Pulmonary artery endothelial cell (primary cell): ENCODE results near the gene PDGFRB. TPM values are rescaled to one million over a fixed set of nuclear protein-coding genes. Genes with fewer than 3 reads are reported as not detected.

Source experiments
- DNase-seq: peaks from one replicate; pipeline ENCODE4 v3.0.0-alpha.2; 2011; ENCODE audit warnings: low read depth, low spot score
- total RNA-seq: library from RNA; depleted of rRNA; stranded (reverse); fragments of >200 nt; gene quantifications from 2 replicates; pipeline ENCODE4 v1.2.3, GENCODE V29; 2014

The PDGFRB gene
- total RNA-seq, 1 donor from 2014 or later = 0.07 TPM

DNA sequence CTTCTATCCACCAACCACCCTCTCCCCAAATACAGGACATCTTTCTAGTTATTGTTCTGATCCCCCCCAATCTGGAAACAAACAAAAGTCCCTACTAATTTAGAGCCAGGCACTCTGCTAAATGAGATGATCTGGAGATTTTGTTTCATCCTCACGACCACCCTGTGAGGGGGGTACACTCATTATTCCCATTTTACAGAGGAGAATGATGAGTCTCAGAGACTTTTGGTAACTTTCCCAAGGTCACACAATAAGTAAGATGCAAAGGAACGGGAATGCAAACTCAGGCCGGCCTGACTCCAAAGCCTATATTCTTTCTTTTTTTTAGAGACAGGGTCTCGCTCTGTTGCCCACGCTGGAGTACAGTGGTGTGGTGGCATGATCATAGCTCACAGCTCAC, 9.4 kb downstream of the PDGFRB start:
- no peak for DNase-seq

DNA sequence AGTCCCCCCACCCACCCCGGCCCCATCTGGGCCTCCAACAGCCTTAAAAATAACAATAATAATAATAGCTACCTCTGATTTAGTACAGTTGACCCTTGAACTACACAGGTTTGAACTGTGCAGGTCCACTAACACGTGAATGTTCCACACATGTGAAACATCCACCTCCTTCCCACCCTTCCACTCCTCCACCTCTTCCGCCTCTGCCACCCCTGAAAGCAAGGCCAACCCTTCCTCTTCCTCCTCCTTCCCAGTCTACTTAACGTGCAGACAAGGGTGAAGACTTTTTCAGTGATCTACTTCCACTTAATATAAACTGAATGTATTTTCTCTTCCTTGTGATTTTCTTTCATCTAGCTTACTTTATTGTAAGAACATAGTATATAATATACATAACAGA, 10.8 kb downstream of the PDGFRB start:
- DNase-seq = no peak

DNA sequence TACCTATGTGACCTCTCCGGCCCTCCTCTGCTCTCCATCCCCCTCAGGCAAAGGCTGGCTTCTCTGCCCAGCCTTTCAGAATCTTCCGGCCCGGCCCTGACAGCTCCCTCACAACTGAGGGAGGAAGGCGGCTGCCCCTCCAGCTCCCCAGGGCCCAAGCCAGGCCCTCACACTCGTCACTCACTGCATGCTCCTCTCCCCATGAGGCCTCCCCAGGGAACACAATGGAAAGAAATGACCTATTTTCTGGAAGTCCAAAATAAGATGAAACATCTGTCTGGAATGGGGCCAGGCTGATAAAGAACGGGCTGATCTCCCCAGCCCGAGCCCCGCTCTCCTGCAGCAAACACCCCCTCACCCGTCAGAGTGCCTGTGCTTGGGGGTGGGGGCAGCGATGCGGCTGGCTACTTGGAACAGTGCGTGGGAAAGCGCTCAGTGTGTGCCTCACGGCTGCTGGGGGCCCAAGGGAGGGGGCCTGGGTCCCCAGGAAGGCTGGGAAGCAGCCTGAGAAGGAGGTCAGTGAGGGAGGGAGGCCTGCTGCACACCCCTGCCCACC, 11.3 kb downstream of the PDGFRB start:
- DNase-seq = no peak

DNA sequence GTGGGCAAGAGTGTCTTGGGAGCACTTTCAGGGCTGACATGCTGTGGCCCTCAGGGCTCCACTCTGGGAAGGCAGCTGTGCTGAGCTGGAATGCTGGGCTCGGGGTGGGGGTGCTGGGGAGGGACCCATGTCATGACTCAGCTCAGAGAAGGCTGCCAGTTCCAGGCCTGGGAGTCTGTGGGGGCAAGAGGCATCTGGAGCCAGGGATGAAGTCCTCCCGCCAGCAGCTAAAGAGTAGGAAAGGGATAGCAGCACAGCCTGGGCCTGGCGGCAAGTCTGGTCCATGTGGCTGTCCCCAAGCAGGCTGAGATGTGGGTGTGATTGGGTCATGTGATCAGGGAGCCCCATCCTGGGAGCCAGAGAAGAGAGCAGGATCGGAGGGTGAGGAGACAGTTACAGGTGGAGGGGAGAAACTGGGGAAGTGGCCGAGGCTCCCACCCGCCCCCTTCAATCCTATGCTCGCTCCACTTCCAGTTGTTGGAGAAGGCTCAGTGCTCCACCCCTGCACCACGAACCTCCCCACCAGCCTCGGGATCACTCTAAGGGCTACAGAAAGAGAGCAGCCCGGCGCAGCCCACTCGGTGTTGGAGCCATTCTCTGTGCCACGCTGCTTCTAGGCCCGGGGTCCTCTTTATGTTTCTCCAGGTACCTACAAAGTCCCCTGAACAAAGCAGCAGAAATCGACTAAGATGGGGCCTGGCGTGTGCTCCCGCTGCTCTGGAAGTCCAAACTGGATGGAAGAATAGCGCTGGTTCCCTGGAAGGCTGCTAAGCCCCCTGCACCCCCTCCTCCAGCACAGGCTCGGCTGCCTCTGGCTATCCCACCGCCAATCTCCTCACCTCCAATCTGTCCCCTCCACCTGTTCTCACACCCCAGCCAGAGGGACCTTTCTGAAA, 12.0 kb downstream of the PDGFRB start:
- DNase-seq = no peak

DNA sequence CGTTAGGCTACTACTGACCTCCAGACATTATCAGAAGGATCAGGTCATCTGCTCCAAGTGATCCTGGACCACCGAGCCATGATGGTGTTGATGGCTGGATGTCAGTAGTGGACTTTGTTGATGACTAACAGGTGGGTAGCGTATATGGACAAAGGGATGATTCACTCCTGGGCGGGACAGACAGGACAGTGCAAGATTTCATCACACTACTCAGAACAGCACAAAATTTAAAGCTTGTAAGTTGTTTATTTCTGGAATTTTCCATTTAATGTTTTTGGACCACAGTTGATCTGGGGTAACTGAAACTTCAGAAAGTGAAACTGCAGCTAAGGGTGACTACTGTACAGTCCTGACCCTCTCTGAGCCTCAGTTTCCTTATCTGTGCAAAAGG, 12.7 kb downstream of the PDGFRB start:
- no peak for DNase-seq

DNA sequence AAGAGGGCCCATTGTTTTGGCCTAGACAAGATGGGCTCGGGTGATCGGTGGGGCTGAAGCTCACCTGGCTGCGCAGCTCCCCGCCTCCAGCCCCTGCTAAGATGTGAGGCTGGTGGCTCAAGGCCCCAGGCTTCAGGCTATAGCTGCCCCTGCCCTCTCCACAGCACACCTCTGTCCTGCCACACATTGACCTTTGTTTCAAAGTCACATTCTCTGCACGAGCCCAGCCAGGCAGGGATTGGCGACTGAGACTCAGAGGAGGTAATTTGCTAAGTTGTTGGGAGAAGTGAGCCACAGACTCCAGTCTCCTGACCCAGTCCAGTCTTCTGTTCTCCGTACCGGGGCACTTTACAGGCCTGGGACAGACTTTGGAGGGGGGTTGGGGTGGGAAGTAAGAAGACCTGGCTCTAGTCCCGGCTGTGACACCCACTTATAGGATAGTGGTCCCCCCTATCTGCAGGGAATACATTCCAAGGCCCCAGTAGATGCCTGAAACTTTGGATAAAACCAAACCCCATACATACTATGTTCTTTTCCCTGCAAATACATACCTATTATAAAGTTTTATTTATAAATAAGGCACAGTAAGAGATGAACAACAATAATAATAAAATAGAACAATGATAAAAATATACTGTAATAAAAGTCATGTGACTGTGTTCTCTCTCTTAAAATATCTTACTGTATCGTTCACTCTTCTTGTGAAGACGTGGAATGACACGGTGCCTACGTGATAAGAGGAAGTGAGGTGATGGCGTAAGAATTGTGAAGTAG, 13.3 kb downstream of the PDGFRB start:
- DNase-seq = no peak

DNA sequence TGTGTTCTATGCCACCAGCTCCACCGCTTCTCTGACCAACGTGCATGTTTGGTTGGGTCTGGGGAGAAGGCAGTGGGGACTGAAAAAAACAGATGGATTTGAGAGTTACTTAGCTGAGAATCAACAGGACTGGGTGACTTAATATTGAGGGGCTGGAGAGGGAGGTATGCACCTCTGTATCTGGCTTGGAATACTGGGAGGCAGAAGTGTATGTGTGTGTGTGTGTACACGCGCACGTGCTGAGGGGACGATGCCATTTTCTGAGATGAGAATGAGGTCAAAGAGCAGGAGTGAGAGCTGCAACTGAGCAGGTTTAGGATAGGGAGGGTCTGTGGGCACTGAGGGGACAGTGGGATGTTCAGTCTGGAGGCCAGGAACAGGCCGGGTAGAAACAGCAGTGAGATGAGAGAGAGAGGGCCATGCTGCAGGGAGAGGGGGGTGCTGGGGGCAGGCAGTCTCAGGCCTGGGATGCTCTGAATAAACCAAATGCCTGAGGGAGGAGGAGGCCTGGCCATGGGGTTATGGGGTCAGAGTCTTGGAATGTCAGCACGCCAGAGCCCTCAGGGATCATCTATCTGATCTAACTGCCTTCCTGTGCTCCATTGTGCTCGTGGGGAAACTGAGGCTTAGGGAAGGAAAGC, 14.0 kb downstream of the PDGFRB start:
- DNase-seq = no peak

DNA sequence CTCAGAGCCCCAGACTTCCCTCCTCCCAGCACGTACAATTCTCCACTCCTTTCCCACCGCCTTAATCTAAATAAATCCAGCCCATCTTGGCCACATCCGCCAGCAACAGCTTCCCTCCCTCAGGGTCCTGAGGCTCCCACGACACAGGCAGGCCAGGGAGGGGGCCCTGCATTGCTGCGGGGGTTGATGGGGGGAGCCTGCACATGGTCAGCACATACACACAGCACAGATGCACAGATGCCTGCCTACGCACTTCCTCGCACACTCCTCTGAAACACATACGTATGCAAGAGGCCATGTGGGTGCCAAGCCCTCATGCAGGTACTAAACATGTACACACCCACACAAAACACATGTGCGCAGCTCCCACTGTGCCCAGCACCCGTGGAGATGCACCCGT, 14.8 kb downstream of the PDGFRB start:
- DNase-seq = no peak

DNA sequence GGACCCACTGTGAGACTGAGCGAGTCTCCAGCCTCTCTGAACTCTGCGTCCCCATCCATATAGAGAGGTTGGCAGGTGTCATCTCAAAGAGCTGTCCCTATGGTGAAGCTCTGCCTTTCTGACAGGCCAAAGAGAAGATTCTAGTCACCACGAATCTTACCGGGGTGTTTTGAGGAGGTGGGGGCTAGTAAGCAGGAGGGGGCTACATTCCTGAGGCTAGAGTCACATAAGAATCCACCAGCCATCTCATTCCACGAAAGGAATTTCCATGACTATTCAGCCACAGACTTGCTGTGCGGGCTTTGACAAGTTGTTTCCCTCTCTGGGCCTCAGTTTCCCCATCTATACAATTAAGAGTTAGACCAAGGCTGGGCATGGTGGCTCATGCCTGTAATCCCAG, 16.3 kb downstream of the PDGFRB start:
- no peak for DNase-seq

DNA sequence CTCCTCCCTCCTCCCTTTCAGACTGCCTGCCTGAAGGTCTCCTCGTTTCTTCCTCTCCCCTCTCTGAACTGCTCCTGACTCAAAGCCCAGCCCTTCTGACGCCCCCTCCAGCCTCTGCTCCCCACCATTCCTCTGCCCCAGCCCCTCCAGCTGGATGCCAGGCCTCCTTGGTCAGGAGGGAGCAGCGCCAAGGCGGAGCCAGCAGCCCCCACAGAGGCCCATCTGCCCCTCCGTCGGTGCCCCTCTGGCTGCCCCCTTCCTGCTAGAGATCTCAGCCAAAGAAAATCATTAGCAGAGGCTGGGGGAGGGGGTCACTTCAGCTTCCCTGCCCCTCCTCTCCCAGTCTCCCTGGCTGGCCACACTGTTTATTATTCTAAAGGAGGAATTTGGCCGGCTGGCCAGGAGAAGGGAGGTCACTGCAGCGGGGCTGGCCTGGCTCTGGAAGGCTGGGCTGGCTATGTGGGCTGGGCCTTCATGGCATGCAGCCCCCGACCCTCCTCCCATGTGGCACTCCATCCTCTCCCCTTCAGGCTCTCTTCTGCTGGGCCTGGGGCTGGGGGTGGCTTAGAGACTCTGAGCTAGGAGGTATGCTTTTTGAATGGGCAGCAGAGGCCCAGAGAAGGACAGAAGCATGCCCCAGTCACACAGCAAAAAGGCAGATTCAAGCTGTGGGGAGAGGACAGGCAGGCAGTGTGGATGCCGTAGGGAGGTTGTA, 16.9 kb downstream of the PDGFRB start:
- DNase-seq = no peak

DNA sequence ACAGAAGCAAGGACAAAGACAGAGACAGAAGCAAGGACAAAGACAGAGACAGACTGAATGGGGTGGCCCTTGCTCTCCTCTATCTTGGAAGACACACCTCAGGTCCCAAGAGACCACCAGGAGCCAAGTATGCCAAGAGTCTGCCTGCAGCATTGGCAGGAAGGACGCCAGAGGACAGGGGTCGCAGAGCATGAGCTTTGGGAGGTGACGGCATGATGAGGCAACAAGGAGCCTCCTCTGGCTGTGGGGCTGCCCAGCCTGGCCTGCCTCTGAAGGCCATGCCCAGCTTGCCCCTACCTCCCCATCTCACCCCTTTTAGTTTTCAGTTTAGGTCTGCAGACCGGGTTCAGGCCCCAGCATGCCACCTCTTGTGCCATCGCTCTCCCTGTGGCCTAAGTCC, 17.6 kb downstream of the PDGFRB start:
- no peak for DNase-seq

DNA sequence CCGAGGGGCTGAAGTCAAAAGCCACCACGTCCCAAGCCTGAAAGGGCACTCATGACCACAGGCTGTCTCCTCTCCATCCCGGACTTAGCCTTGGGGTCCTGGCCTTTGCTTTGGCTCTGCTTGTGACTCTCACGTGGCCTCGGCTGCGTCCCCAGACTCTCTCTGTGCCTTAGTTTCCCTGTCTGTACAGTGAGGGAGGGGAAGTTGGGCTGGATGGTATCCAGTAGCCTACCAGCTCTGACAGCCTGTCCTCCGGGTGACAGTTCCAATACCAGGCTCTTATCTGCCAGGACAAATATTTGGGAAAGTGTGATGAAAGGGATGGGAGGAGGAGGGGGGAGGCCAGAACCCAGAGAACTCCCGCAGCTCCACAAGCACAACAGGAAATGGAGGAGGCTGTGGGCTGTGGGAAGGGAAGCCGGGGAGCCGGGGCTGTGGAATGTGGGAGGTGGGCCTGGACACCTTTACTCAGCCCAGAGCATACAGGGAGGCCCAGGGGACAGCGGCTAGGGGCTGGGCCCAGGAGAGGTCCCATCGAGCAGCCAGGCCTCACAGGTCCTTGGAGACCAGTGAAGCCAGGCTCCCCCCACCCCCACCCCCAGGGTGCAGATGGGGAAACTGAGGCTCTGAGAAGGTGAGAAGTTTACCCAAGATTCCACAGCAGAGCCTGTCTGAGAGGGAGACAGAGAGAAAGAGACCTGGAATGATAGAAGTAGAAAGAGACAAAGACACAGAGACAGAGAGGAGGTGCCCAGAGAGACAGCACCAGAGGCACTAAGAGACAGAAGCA, 18.3 kb downstream of the PDGFRB start:
- no peak for DNase-seq

DNA sequence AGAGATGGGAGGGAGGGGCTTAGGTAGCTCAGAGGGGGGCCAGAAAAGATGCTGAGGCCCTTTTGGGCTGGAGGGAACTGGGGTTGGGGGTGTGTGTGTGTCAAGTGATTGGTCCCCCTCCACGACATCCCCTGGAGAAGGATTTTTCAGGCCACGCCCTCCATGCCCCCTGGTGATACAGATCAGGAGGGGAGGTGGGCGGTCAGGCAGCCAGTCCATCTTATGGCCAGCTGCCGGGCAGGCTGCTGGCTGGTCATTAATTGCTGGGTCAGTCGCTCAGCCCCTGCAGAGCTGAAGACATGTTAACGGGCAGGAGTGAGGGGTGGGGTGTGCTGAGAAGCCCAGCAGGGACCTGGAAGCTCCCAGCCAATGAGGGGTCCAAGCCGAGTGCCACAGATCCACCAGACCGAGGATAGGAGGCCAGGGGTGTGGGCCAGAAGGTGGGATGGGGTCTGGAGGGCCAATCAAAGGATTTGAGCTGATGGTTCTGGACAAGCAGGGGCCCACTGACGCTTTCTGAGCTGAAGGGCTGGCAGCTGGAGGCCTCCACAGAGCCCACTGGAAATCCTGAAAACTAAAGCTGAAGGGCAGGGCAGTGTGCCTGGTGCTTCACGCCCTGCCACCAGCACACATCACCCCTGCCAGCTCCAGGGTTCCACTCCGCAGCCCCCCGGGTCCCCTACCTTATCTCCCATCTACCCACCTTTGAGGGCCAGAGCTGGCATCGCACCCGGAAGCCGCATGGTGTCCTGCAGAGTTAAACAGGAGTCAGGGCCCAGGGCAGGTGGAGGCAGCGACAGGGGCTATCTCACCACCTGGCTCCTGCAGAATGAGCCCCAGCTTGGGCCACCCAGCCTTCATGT, 19.1 kb downstream of the PDGFRB start:
- no peak for DNase-seq

DNA sequence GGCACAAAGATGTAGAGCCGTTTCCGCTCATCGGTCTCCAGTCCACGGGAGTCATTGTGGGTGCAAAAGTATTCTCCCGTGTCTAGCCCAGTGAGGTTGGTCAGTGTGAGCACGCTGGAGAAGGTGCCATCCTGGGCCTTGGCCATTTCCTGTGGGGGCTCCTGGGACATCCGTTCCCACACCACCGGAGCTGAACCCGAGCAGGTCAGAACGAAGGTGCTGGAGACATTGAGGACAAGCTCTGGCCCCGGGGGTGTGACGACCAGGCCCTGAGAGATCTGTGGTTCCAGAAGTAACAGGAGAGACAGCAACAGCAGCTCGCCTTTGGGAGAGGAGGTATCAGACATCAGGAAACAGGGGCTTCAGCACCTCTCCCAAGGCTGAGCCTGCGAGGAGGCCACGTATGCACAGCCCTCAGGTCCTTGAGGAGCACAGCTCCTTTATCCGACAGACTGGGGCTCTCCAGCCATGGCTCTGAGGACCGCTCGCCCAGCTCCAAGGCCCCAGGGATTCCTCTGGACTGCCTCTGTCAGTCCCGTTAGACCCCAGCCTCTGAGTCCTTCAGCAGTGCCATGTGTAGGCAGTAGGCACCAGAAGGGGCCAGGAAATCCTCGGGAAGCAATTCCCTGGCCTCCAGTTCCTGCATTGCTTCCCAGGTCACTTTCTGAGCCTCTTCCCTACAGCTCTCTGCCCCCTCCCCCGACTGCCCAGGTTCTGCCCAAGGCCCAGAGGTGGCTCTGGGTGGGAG, 19.9 kb downstream of the PDGFRB start:
- no peak for DNase-seq

DNA sequence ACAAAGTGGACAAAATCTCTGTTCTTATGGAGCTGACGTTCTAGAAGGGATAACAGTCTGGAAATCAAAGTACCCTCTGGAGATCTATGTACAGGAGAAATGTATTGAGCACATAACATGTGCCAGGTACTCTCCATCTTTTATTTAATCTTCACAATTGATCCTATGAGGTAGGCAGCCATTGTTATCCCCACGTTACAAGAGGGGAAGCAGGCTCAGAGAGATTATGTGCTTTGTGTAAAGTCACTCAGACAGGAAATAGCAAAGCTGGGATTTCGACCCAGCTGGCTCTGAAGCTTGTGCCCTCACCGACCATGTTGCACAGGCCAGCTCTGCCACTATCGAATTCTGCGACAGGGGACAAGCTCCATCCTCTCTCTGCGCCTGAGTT, 21.5 kb downstream of the PDGFRB start:
- DNase-seq = no peak

DNA sequence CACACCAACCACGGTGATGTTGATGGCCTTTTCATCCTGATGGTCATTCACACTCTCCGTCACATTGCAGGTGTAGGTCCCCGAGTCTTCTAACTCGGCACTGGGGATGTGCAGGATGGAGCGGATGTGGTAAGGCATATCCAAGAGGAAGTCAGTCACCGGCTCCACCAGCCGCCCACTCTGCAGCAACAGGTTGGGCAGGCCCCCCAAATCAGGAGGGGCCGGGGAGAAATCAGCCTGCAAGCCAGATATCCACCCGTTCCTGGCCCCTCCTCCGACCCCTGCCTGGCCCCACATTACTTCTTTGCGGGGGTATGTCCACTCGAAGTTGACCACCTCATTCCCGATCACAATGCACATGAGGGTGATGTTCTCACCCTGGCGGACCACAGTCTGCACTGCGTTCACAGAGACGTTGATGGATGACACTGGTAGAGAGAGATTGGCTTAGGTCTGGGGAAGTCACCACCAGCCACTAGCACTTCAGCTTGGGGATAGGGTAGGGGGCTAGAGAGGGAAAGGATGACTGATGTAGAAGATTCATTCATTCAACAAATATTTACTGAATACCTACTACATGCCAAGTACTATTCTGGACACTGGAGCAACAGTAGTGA, 22.0 kb downstream of the PDGFRB start:
- DNase-seq = no peak

DNA sequence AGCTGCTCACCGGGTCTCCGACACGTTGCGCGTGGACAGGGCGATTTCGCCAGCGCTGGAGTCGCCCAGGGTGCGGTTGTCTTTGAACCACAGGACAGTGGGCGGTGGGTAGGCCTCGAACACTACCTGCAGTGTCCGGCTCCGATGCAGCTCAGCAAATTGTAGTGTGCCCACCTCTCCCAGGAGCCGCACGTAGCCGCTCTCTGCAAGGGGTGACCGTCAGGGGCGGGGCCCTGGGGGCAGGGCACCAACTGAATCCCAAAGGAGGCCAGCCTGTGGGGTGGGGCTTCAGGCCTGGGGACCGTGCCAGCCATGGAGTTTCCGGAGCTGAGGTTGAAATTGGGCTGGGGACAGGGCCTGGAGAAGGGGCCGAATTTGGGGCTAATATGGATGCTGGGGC, 22.9 kb downstream of the PDGFRB start:
- DNase-seq = no peak

DNA sequence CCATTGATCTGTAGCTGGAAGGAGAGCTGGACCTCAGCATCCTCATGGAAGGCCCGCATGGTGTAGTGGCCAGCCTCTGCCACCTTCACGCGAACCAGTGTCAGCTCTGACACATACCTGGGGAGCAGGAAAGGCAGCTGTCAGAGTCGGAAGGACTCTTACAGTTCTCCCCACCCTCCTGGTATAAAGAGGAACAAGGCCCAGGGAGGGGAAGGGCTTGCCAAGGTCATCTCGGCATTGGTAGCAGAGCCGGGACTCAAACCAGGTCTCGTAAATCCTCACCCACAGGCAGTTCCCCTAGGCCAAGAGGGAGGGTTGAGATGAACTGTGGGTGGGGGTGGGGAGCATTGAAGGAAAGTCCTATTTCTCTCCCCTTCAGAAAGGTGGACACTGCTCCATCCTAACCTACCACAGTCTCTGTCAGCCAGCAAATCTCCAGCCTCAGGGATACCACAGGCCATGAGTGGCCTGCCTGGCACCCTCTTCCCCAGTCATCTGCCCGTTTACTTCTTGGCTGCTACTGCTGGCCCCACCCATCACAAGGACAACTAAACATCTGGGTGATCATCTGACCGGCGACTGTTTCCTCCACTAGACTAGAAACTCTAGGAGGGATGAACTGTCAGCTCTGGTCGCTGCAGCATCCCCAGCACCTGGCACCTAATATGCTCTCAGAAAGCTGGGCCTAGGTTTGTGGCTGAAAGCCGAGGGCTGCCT, 23.5 kb downstream of the PDGFRB start:
- DNase-seq = no peak
